ENCODE results near the gene IQCN.
A peak's percentile ranks its signal among the peaks of the same experiment; 100 is the strongest.

The IQCN gene

GRCh38 chr19:18306888-18307260, 32.6 kb upstream of the IQCN start:
- no peak for DNase-seq (ENCODE audit: low spot score)

- no peak for DNase-seq (ENCODE audit: low spot score)
Measured at GRCh38 chr19:18306209-18306887, 32.1 kb upstream of the IQCN start.

- DNase-seq (ENCODE audit: low spot score) = peak; percentile 84
Measured at GRCh38 chr19:18304458-18305310, 30.4 kb upstream of the IQCN start.

- no peak for DNase-seq (ENCODE audit: low spot score)
Measured at GRCh38 chr19:18304208-18304457, 29.9 kb upstream of the IQCN start.

GRCh38 chr19:18301718-18302111, 27.5 kb upstream of the IQCN start:
- no peak for DNase-seq (ENCODE audit: low spot score)

GRCh38 chr19:18300930-18301717, 26.9 kb upstream of the IQCN start:
- no peak for DNase-seq (ENCODE audit: low spot score)

- DNase-seq (ENCODE audit: low spot score) = no peak
Measured at GRCh38 chr19:18299654-18300053, 25.4 kb upstream of the IQCN start.

GRCh38 chr19:18298601-18299000, 24.3 kb upstream of the IQCN start:
- DNase-seq (ENCODE audit: low spot score) = no peak

- DNase-seq (ENCODE audit: low spot score) = no peak
Measured at GRCh38 chr19:18297308-18297707, 23.1 kb upstream of the IQCN start.

- DNase-seq (ENCODE audit: low spot score) = no peak
Measured at GRCh38 chr19:18295034-18295451, 20.8 kb upstream of the IQCN start.

- peak; percentile 94 for DNase-seq (ENCODE audit: low spot score)
Measured at GRCh38 chr19:18294467-18294864, 20.2 kb upstream of the IQCN start.

GRCh38 chr19:18293642-18294466, 19.6 kb upstream of the IQCN start:
- DNase-seq (ENCODE audit: low spot score) = no peak

GRCh38 chr19:18292810-18293641, 18.8 kb upstream of the IQCN start:
- DNase-seq (ENCODE audit: low spot score) = no peak

- no peak for DNase-seq (ENCODE audit: low spot score)
Measured at GRCh38 chr19:18292462-18292809, 18.2 kb upstream of the IQCN start.

- DNase-seq (ENCODE audit: low spot score) = peak; percentile 69
Measured at GRCh38 chr19:18291590-18292461, 17.6 kb upstream of the IQCN start.

GRCh38 chr19:18291019-18291524, 16.8 kb upstream of the IQCN start:
- DNase-seq (ENCODE audit: low spot score) = no peak

GRCh38 chr19:18290302-18291018, 16.2 kb upstream of the IQCN start:
- peak; percentile 95 for DNase-seq (ENCODE audit: low spot score)

- DNase-seq (ENCODE audit: low spot score) = no peak
Measured at GRCh38 chr19:18289471-18290301, 15.4 kb upstream of the IQCN start.
